HEK293 (cell line): ENCODE measurements around the gene HM13.

ENCODE experiments used
- ATF2 ChIP-seq: fragments of 450-650 bp; formaldehyde crosslinking; IDR thresholded peaks from 2 replicates; pipeline ENCODE4 v1.5.1; 2016; ENCODE audit warnings: missing biosample characterization, missing genetic modification characterization, low read depth
- BCL6B ChIP-seq: fragments of 450-650 bp; formaldehyde crosslinking; IDR thresholded peaks from 2 replicates; pipeline ENCODE4 v1.5.1; 2017; ENCODE audit warnings: missing biosample characterization, missing genetic modification characterization
- GLI2 ChIP-seq: fragments of 450-650 bp; formaldehyde crosslinking; IDR thresholded peaks from 2 replicates; pipeline ENCODE4; 2017; ENCODE audit warnings: missing biosample characterization, missing genetic modification characterization, low read depth, borderline replicate concordance
- GLIS2 ChIP-seq: fragments of 450-650 bp; formaldehyde crosslinking; IDR thresholded peaks from 2 replicates; pipeline ENCODE4 v1.5.1; 2016; ENCODE audit warnings: missing biosample characterization, missing genetic modification characterization
- HOXD13 ChIP-seq: sonication (generic); formaldehyde crosslinking; IDR thresholded peaks from 2 replicates; pipeline ENCODE4 v1.8.0; 2022; ENCODE audit warnings: missing genetic modification reagents, borderline replicate concordance
- KLF1 ChIP-seq: fragments of 450-650 bp; formaldehyde crosslinking; IDR thresholded peaks from 2 replicates; pipeline ENCODE4 v1.5.1; 2016; ENCODE audit warnings: missing biosample characterization, missing genetic modification characterization
- KLF8 ChIP-seq: fragments of 450-650 bp; formaldehyde crosslinking; IDR thresholded peaks from 2 replicates; pipeline ENCODE4 v1.5.1; 2016; ENCODE audit warnings: missing biosample characterization, missing genetic modification characterization
- OSR2 ChIP-seq: fragments of 450-650 bp; formaldehyde crosslinking; IDR thresholded peaks from 2 replicates; pipeline ENCODE4 v1.5.1; 2016; ENCODE audit warnings: missing biosample characterization, missing genetic modification characterization
- SCRT2 ChIP-seq: fragments of 450-650 bp; formaldehyde crosslinking; IDR thresholded peaks from 2 replicates; pipeline ENCODE4 v1.5.1; 2016; ENCODE audit warnings: missing biosample characterization, missing genetic modification characterization
- SP2 ChIP-seq: fragments of 450-650 bp; formaldehyde crosslinking; IDR thresholded peaks from 2 replicates; pipeline ENCODE4 v1.5.1; 2016; ENCODE audit warnings: missing biosample characterization, missing genetic modification characterization
- SP7 ChIP-seq: fragments of 450-650 bp; formaldehyde crosslinking; IDR thresholded peaks from 2 replicates; pipeline ENCODE4 v1.5.1; 2016; ENCODE audit warnings: missing biosample characterization, missing genetic modification characterization
- TCF7L2 ChIP-seq: IDR thresholded peaks from 2 replicates; pipeline ENCODE4 v1.6.1; 2011; ENCODE audit warnings: low read depth, mild to moderate bottlenecking, inconsistent platforms, low read length, moderate library complexity, borderline replicate concordance
- ZBTB1 ChIP-seq: fragments of 450-650 bp; formaldehyde crosslinking; IDR thresholded peaks from 2 replicates; pipeline ENCODE4 v1.5.1; 2016; ENCODE audit warnings: missing biosample characterization, missing genetic modification characterization
- ZBTB21 ChIP-seq: fragments of 450-650 bp; formaldehyde crosslinking; IDR thresholded peaks from 2 replicates; pipeline ENCODE4 v1.5.1; 2017; ENCODE audit warnings: missing biosample characterization, missing genetic modification characterization
- ZBTB8A ChIP-seq: fragments of 450-650 bp; formaldehyde crosslinking; IDR thresholded peaks from 2 replicates; pipeline ENCODE4 v1.5.1; 2016; ENCODE audit warnings: missing biosample characterization, missing genetic modification characterization
- ZNF16 ChIP-seq: fragments of 450-650 bp; formaldehyde crosslinking; IDR thresholded peaks from 2 replicates; pipeline ENCODE4 v1.5.1; 2016; ENCODE audit warnings: low read depth, missing biosample characterization, missing genetic modification characterization
- ZNF184 ChIP-seq: fragments of 450-650 bp; IDR thresholded peaks from 2 replicates; pipeline ENCODE4 v1.5.1; 2018; ENCODE audit warnings: missing biosample characterization, mild to moderate bottlenecking, missing genetic modification characterization
- ZNF341 ChIP-seq: fragments of 450-650 bp; formaldehyde crosslinking; IDR thresholded peaks from 2 replicates; pipeline ENCODE4; 2016; ENCODE audit warnings: low read depth, missing biosample characterization, missing genetic modification characterization
- ZNF350 ChIP-seq: fragments of 450-650 bp; formaldehyde crosslinking; IDR thresholded peaks from 2 replicates; pipeline ENCODE4 v1.5.0; 2017; ENCODE audit warnings: missing biosample characterization, mild to moderate bottlenecking, missing genetic modification characterization
- ZNF529 ChIP-seq: fragments of 450-650 bp; formaldehyde crosslinking; IDR thresholded peaks from 2 replicates; pipeline ENCODE4 v1.5.1; 2017; ENCODE audit warnings: missing genetic modification characterization, missing biosample characterization; ENCODE audit not compliant: insufficient replicate concordance
- ZNF571 ChIP-seq: fragments of 450-650 bp; formaldehyde crosslinking; IDR thresholded peaks from 2 replicates; pipeline ENCODE4 v1.5.0; 2017; ENCODE audit warnings: missing biosample characterization, missing genetic modification characterization
- ZNF76 ChIP-seq: fragments of 450-650 bp; formaldehyde crosslinking; IDR thresholded peaks from 2 replicates; pipeline ENCODE4; 2016; ENCODE audit warnings: low read depth, missing biosample characterization, missing genetic modification characterization, borderline replicate concordance
- ZNF776 ChIP-seq: fragments of 450-650 bp; formaldehyde crosslinking; IDR thresholded peaks from 2 replicates; pipeline ENCODE4 v1.5.0; 2017; ENCODE audit warnings: missing biosample characterization, missing genetic modification characterization, borderline replicate concordance
- TF ChIP-seq, protein P1 (sequence below): fragments of 450-650 bp; formaldehyde crosslinking; IDR thresholded peaks from 2 replicates; pipeline ENCODE4 v1.5.1; 2017; ENCODE audit warnings: missing biosample characterization, missing genetic modification characterization
- TF ChIP-seq, protein P2 (sequence below): fragments of 450-650 bp; formaldehyde crosslinking; IDR thresholded peaks from 2 replicates; pipeline ENCODE4 v1.5.1; 2016; ENCODE audit warnings: missing biosample characterization, missing genetic modification characterization
- TF ChIP-seq, protein P3 (sequence below): fragments of 450-650 bp; formaldehyde crosslinking; IDR thresholded peaks from 2 replicates; pipeline ENCODE4 v1.5.1; 2016; ENCODE audit warnings: missing biosample characterization, missing genetic modification characterization

HM13 gene

DNA sequence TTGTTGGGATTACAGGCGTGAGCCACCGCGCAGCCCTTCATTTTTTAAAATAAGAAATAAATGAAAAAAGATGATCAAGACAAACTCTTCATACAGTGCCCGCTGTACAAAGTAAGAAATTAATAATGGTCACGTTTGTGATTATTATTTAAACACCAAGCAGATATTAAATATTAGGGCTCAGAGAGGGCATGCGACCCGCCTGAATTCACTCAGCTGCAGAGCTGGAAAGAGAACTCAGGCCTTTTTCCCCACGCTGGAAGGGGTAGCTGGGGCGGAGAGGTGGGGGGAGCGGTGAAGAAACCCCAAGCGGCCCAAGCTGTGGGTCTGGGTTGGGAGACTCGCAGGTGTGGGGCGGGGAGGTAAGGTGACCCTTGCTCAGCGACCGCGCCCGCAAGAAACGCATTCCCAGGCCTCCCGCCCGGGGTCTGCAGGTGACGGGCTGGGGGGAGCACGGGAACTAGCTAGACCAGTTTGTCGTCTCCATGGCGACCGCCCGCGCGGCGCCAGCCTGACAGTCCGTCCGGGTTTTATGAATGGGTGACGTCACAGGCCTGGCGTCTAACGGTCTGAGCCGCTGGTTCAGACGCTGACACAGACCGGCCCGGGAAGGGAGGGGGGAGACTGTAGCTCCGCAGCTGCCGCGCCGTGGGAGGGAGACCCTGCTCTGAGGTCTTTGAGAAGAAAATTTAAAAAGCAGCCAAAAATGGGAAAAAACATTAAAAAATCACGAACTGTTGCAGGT, 89.8 kb downstream of the HM13 start (continued):
- TF ChIP-seq ATF2 (peak; percentile 99), ZNF16 (tag by site-specific recombination) (no peak), ZNF341 (tag by site-specific recombination) (peak; percentile 56), ZBTB21 (tag by site-specific recombination) (peak; percentile 94), ZNF776 (no peak), GLIS2 (tag by site-specific recombination) (peak; percentile 73), ZNF529 (tag by site-specific recombination) (no peak), KLF1 (tag by site-specific recombination) (peak; percentile 42), ZNF76 (tag by site-specific recombination) (peak; percentile 58), KLF8 (tag by site-specific recombination) (peak; percentile 57; the same call in 1 of the 2 replicates), ZBTB1 (tag by site-specific recombination) (0 out of 2 replicates have a peak, but pooled peaks have one; percentile 45), SCRT2 (tag by site-specific recombination) (0 out of 2 replicates have a peak, but pooled peaks have one; percentile 19), OSR2 (tag by site-specific recombination) (0 out of 2 replicates have a peak, but pooled peaks have one; percentile 4), HOXD13 (0 out of 2 replicates have a peak, but pooled peaks have one; percentile 63), BCL6B (tag by site-specific recombination) (no peak), ZNF571 (tag by site-specific recombination) (no peak), ZNF350 (no peak), GLI2 (no peak), ZNF184 (no peak), TCF7L2 (0 out of 2 replicates have a peak, but pooled peaks have one; percentile 3), SP7 (tag by site-specific recombination) (peak; percentile 77), SP2 (tag by site-specific recombination) (peak; percentile 48), ZBTB8A (tag by site-specific recombination) (peak; percentile 8; the same call in 1 of the 2 replicates)
- TF ChIP-seq, protein P1, sequence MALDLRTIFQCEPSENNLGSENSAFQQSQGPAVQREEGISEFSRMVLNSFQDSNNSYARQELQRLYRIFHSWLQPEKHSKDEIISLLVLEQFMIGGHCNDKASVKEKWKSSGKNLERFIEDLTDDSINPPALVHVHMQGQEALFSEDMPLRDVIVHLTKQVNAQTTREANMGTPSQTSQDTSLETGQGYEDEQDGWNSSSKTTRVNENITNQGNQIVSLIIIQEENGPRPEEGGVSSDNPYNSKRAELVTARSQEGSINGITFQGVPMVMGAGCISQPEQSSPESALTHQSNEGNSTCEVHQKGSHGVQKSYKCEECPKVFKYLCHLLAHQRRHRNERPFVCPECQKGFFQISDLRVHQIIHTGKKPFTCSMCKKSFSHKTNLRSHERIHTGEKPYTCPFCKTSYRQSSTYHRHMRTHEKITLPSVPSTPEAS (tag by site-specific recombination), result no peak
- TF ChIP-seq, protein P2, sequence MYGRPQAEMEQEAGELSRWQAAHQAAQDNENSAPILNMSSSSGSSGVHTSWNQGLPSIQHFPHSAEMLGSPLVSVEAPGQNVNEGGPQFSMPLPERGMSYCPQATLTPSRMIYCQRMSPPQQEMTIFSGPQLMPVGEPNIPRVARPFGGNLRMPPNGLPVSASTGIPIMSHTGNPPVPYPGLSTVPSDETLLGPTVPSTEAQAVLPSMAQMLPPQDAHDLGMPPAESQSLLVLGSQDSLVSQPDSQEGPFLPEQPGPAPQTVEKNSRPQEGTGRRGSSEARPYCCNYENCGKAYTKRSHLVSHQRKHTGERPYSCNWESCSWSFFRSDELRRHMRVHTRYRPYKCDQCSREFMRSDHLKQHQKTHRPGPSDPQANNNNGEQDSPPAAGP, result peak; percentile 79; the same call in 1 of the 2 replicates
- TF ChIP-seq, protein P3, sequence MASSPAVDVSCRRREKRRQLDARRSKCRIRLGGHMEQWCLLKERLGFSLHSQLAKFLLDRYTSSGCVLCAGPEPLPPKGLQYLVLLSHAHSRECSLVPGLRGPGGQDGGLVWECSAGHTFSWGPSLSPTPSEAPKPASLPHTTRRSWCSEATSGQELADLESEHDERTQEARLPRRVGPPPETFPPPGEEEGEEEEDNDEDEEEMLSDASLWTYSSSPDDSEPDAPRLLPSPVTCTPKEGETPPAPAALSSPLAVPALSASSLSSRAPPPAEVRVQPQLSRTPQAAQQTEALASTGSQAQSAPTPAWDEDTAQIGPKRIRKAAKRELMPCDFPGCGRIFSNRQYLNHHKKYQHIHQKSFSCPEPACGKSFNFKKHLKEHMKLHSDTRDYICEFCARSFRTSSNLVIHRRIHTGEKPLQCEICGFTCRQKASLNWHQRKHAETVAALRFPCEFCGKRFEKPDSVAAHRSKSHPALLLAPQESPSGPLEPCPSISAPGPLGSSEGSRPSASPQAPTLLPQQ, result peak; percentile 56
